Trophoblast cell (in vitro differentiated cells and primary cell): Measurements from ENCODE around the gene PLEK.

ENCODE experiments used
- DNase-seq, 2 donors: peaks; one replicate each; pipeline ENCODE4 v3.0.0-alpha.2; 2016
- H2AFZ ChIP-seq: 2 replicates; pipeline ENCODE4 v1.6.1; 2013; ENCODE audit warnings: low read length, moderate library complexity, mild to moderate bottlenecking; ENCODE audit not compliant: insufficient read depth, poor library complexity
- H2AK5ac ChIP-seq: 2 replicates; pipeline ENCODE4 v1.6.1; 2013; ENCODE audit warnings: mild to moderate bottlenecking, low read length
- H2BK120ac ChIP-seq: 2 replicates; pipeline ENCODE4 v1.6.1; 2013; ENCODE audit warnings: low read length, mild to moderate bottlenecking, moderate library complexity; ENCODE audit not compliant: insufficient read depth, poor library complexity
- H2BK12ac ChIP-seq: 2 replicates; pipeline ENCODE4 v1.6.1; 2013; ENCODE audit warnings: mild to moderate bottlenecking, low read length, moderate library complexity
- H2BK5ac ChIP-seq: 2 replicates; pipeline ENCODE4 v1.6.1; 2013; ENCODE audit warnings: low read length, low read depth, moderate library complexity, mild to moderate bottlenecking; ENCODE audit not compliant: poor library complexity
- H3K14ac ChIP-seq: 2 replicates; pipeline ENCODE4 v1.6.1; 2013; ENCODE audit warnings: mild to moderate bottlenecking, low read length
- H3K18ac ChIP-seq: 2 replicates; pipeline ENCODE4 v1.6.1; 2013; ENCODE audit warnings: mild to moderate bottlenecking, low read length
- H3K23ac ChIP-seq: 2 replicates; pipeline ENCODE4 v1.6.1; 2013; ENCODE audit warnings: low read length
- H3K27ac ChIP-seq: 2 replicates; pipeline ENCODE4 v1.5.1; 2013; ENCODE audit warnings: low read depth, mild to moderate bottlenecking, inconsistent platforms, low read length, moderate library complexity
- H3K27me3 ChIP-seq: 2 replicates; pipeline ENCODE4 v1.6.1; 2013; ENCODE audit warnings: inconsistent platforms, mild to moderate bottlenecking, low read length, moderate library complexity; ENCODE audit not compliant: insufficient read depth
- H3K36me3 ChIP-seq, 2 experiments: 1 replicate in 1 of 2; 2 replicates in 1 of 2; pipeline ENCODE4 v1.6.1; 2013; ENCODE audit warnings: low read length in 2 of 2, mild to moderate bottlenecking in 2 of 2, moderate library complexity in 1 of 2; ENCODE audit not compliant: insufficient read depth in 2 of 2, control insufficient read depth in 1 of 2
- H3K4ac ChIP-seq: 2 replicates; pipeline ENCODE4 v1.6.1; 2013; ENCODE audit warnings: low read depth, mild to moderate bottlenecking, low read length, moderate library complexity
- H3K4me1 ChIP-seq, 2 experiments: 1 replicate in 1 of 2; 2 replicates in 1 of 2; pipeline ENCODE4 v1.6.1; 2013; ENCODE audit warnings: low read length in 2 of 2, mild to moderate bottlenecking in 2 of 2, moderate library complexity in 1 of 2; ENCODE audit not compliant: insufficient read depth in 2 of 2, control insufficient read depth in 1 of 2
- H3K4me2 ChIP-seq: 2 replicates; pipeline ENCODE4 v1.6.1; 2013; ENCODE audit warnings: inconsistent platforms, mild to moderate bottlenecking, low read length, moderate library complexity
- H3K4me3 ChIP-seq: 2 replicates; pipeline ENCODE4 v1.5.1; 2013; ENCODE audit warnings: mild to moderate bottlenecking, low read depth, low read length, inconsistent platforms
- H3K79me1 ChIP-seq: one replicate; pipeline ENCODE4 v1.6.1; 2013; ENCODE audit warnings: low read length
- H3K79me2 ChIP-seq: 2 replicates; pipeline ENCODE4 v1.6.1; 2013; ENCODE audit warnings: low read length, mild to moderate bottlenecking; ENCODE audit not compliant: control insufficient read depth, insufficient read depth, poor library complexity
- H3K9ac ChIP-seq: 2 replicates; pipeline ENCODE4 v1.6.1; 2013; ENCODE audit warnings: mild to moderate bottlenecking, low read length
- H3K9me3 ChIP-seq: 2 replicates; pipeline ENCODE4 v1.6.1; 2013; ENCODE audit warnings: low read depth, mild to moderate bottlenecking, control low read depth, inconsistent platforms, low read length; ENCODE audit not compliant: insufficient read depth
- H4K12ac ChIP-seq: 2 replicates; pipeline ENCODE4 v1.6.1; 2013; ENCODE audit warnings: low read depth, mild to moderate bottlenecking, low read length, moderate library complexity
- H4K8ac ChIP-seq: 2 replicates; pipeline ENCODE4 v1.6.1; 2013; ENCODE audit warnings: low read depth, mild to moderate bottlenecking, low read length, moderate library complexity
- H4K91ac ChIP-seq: one replicate; pipeline ENCODE4 v1.6.1; 2013; ENCODE audit warnings: low read depth, mild to moderate bottlenecking, low read length, moderate library complexity
- WGBS: extraction: QIAGEN DNeasy Blood & Tissue Kit; methylation state at CpG from one replicate; pipeline ENCODE4 v1.1.7; 2013; ENCODE audit warnings: missing lambda C conversion rate; ENCODE audit not compliant: insufficient read length, insufficient coverage; ENCODE audit errors: extremely low coverage; 5-methylcytosine and 5-hydroxymethylcytosine counted together

Gene PLEK

DNA sequence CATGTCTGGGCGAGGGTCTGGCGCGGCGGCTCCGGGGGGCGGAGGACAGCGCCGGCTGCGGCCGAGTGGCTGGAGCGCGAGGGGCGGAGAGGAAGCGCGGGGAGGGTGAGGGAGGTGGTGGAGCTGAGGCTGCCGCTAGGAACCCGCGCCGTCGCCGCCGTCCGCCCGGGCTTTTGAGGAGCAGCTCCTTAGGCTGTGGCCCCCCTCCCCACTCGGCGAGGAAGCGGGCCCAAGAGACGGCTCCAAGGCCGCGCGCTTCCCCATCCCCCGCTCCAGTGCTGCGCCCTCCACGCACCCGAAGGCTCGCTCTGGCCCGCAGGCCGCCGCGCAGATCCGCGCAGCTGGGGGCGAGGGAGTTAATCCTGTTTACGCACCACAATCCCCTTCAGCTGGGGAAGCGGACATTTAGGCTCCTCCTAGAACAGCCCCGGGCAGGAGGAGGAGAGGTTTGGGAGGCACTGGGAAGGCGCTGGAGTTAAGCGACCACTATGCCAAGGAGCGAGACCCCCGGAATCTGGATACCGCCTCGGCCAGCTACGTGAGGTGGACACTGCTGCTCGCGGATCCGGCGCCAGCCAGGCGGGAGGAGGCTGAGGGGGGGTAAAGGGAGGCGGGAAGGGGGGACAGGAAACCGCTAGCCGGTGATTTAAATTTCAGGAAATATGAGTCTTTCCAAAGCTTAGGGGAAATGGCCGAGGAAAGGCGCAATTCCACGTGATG is 45.5 kb upstream of the PLEK start, which contains the start of gene CNRIP1:
Gene CNRIP1, minus strand, starts transcription at position 552 of the 720 bp plus-strand sequence. Its CDS starts 549 bp downstream, at position 3.
- no peak within 1 kb of the TSS for H4K8ac ChIP-seq
- peaks cover 10 to 11% of the 10 kb centered on the region in 2 experiments for H3K4me1 ChIP-seq
- H2BK120ac ChIP-seq = no peak within 1 kb of the TSS
- no peak within 1 kb of the TSS for H4K12ac ChIP-seq
- no peak within 1 kb of the TSS for H3K9ac ChIP-seq
- no peak within 1 kb of the TSS for H3K23ac ChIP-seq
- peak in 1 of 2 donors; percentile 49 for DNase-seq
- peak within 1 kb of the TSS; percentile 95 for H3K4me2 ChIP-seq
- H3K27me3 ChIP-seq = peaks cover 25% of the 10 kb centered on the region
- no peak within 1 kb of the TSS for H3K27ac ChIP-seq
- H3K9me3 ChIP-seq = peaks cover 4% of the 10 kb centered on the region
- H3K4me3 ChIP-seq = peak within 1 kb of the TSS; percentile 65
- no peak within 1 kb of the TSS for H3K4ac ChIP-seq
- no peaks in the 10 kb centered on the region for H3K36me3 ChIP-seq
- H2AFZ ChIP-seq = peak within 1 kb of the TSS; percentile 35
- no peaks in the 10 kb centered on the region for H3K79me1 ChIP-seq
- no peak within 1 kb of the TSS for H4K91ac ChIP-seq
- H2BK5ac ChIP-seq = no peak within 1 kb of the TSS
- no peak within 1 kb of the TSS for H3K14ac ChIP-seq
- no peaks in the 10 kb centered on the region for H3K79me2 ChIP-seq
- no peak within 1 kb of the TSS for H2AK5ac ChIP-seq
- H3K18ac ChIP-seq = no peak within 1 kb of the TSS
- H2BK12ac ChIP-seq = no peak within 1 kb of the TSS
- no CpG with 5 or more reads among the region's 64 CpGs for WGBS

DNA sequence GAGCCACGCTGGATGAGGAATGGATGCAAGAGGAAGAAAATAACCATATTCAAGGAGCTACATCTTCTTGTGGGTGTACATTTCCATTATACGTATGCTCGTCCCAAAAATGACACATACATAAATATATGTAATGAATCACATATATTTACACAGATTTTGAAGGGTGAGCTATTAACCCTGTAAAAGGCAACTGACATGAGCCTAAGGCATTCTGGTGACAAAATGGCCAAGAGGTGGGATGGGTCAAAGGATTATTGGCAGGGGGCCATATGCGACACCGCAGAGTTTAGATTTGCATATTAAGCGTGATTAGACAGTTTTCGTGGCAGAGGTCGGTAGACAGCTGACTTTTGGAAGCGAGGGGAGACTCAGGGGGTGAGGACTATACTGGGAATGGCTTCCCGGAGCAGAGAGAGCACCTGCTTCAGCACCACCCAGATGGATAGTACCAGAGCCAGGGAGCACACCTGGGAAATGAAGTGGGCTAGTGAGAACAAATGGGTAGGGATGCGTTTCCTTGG is 44.9 kb upstream of the PLEK start:
- no CpG with 5 or more reads among the region's 11 CpGs for WGBS
- H3K4me1 ChIP-seq = peaks cover 10 to 11% of the 10 kb centered on the region in 2 experiments
- no peak overlapping the region for H4K12ac ChIP-seq
- no peaks in the 10 kb centered on the region for H3K36me3 ChIP-seq
- no peak overlapping the region for H2BK12ac ChIP-seq
- peak overlapping the region; percentile 65 for H3K4me3 ChIP-seq
- no peak overlapping the region for H4K91ac ChIP-seq
- H3K23ac ChIP-seq = no peak overlapping the region
- H3K27ac ChIP-seq = no peak overlapping the region
- H2BK120ac ChIP-seq = no peak overlapping the region
- no peak overlapping the region for H3K18ac ChIP-seq
- no peak overlapping the region for H4K8ac ChIP-seq
- H3K9ac ChIP-seq = no peak overlapping the region
- H2BK5ac ChIP-seq = no peak overlapping the region
- H2AFZ ChIP-seq = no peak overlapping the region
- H3K79me1 ChIP-seq = no peaks in the 10 kb centered on the region
- peak overlapping the region; percentile 95 for H3K4me2 ChIP-seq
- no peak overlapping the region for H3K14ac ChIP-seq
- H3K4ac ChIP-seq = no peak overlapping the region
- peaks cover 25% of the 10 kb centered on the region for H3K27me3 ChIP-seq
- peaks cover 4% of the 10 kb centered on the region for H3K9me3 ChIP-seq
- no peaks in the 10 kb centered on the region for H3K79me2 ChIP-seq
- no peak overlapping the region for H2AK5ac ChIP-seq
- DNase-seq = peak in 1 of 2 donors; percentile 37

DNA sequence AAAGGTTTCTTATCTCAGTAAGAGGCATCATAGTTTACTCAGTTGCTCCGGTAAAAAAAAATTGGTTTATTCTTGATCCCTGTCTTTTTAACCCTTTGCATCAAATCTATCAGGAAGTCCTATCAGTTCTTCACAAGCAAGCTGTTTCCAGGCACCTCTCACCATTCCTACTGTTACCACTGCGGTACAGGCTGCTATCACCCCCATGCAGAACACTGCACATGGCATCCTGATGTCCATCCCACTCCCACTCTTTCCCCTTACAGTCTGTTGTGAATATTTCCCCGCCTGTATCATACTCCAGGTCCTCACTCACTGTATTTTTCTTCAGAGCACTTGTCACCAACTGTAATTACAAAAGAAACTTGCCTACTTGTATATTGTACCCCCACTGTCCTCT is 40.0 kb upstream of the PLEK start:
- Histone ChIP-seq H3K79me1 (no peaks in the 10 kb centered on the region), H2BK5ac (no peak overlapping the region), H3K9ac (no peak overlapping the region), H3K14ac (no peak overlapping the region), H3K79me2 (no peaks in the 10 kb centered on the region), H2BK12ac (no peak overlapping the region), H3K27me3 (peaks cover 2% of the 10 kb centered on the region), H3K4me3 (no peak overlapping the region), H4K12ac (no peak overlapping the region), H3K23ac (no peak overlapping the region), H3K27ac (no peak overlapping the region), H3K4me1 (no peaks in the 10 kb centered on the region), H4K8ac (no peak overlapping the region), H4K91ac (no peak overlapping the region), H3K4ac (no peak overlapping the region), H2BK120ac (no peak overlapping the region), H3K9me3 (no peaks in the 10 kb centered on the region), H3K18ac (no peak overlapping the region), H3K36me3 (no peaks in the 10 kb centered on the region), H2AK5ac (no peak overlapping the region), H3K4me2 (no peak overlapping the region), H2AFZ (no peak overlapping the region)
- no CpG with 5 or more reads among the region's 3 CpGs for WGBS
- no peak for DNase-seq

DNA sequence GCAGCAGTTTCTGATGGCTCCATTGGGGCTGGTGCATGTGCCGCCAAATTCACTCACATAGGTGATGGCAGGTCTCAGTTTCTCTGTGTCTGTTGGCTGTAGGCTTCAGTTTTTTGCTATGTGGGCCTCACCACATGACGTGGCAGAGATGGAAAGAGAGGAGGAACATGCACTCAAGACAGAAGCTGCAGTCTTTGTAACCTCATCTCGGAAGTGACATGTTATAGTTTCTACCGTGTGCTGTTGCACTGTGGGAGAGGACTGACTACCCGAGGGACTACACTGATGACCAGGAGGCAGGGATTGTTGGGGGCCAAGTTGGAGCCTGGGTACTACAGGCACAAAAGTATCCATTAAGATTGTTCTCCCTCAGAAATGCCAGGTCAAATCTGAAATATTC is 36.2 kb upstream of the PLEK start:
- Histone ChIP-seq H3K23ac (no peak overlapping the region), H2AFZ (no peak overlapping the region), H2BK5ac (no peak overlapping the region), H2BK120ac (no peak overlapping the region), H3K79me1 (no peaks in the 10 kb centered on the region), H3K4ac (no peak overlapping the region), H3K9me3 (no peaks in the 10 kb centered on the region), H4K91ac (no peak overlapping the region), H3K18ac (no peak overlapping the region), H3K36me3 (no peaks in the 10 kb centered on the region), H3K79me2 (no peaks in the 10 kb centered on the region), H3K9ac (no peak overlapping the region), H2AK5ac (no peak overlapping the region), H3K27ac (no peak overlapping the region), H4K12ac (no peak overlapping the region), H3K4me3 (no peak overlapping the region), H3K27me3 (no peaks in the 10 kb centered on the region), H4K8ac (no peak overlapping the region), H2BK12ac (no peak overlapping the region), H3K4me1 (no peaks in the 10 kb centered on the region), H3K14ac (no peak overlapping the region), H3K4me2 (no peak overlapping the region)
- no CpG with 5 or more reads among the region's 5 CpGs for WGBS
- DNase-seq = no peak
